ENCODE data around the gene ASXL3.

- TF ChIP-seq CTCF (IDR thresholded peaks at IDR 0.05) (no peak), POLR2A (IDR thresholded peaks at IDR 0.05) (no peak)
Observed at GRCh38 chr18:33711514-33711913, 133.5 kb downstream of the ASXL3 start.

Data from thyroid gland (tissue), 4 donors.